ENCODE data around the gene PSMC6.
A peak's percentile ranks its signal among the peaks of the same experiment; 100 is the strongest.

The PSMC6 gene

GRCh38 chr14:52706724-52707706 lies at the start of gene PSMC6:
Gene PSMC6 (plus strand): TSS chr14:52707200. CDS start chr14:52707220, 20 bp downstream.
- peak; percentile 63 for DNase-seq

GRCh38 chr14:52660325-52660724 lies 46.7 kb upstream of the PSMC6 start:
- no peak for DNase-seq

GRCh38 chr14:52660832-52661231 lies 46.2 kb upstream of the PSMC6 start:
- no peak for DNase-seq

- DNase-seq, result no peak
These were observed 45.7 kb upstream of the PSMC6 start for GRCh38 chr14:52661314-52661713.

- no peak for DNase-seq
These were observed 43.1 kb upstream of the PSMC6 start for GRCh38 chr14:52663850-52664249.

- no peak for DNase-seq
These were observed 28.4 kb upstream of the PSMC6 start for GRCh38 chr14:52678591-52678990.

- DNase-seq, result no peak
These were observed 22.9 kb upstream of the PSMC6 start for GRCh38 chr14:52683985-52684520.

GRCh38 chr14:52686176-52686575 lies 20.8 kb upstream of the PSMC6 start:
- DNase-seq, result no peak

GRCh38 chr14:52690983-52691760 lies 15.8 kb upstream of the PSMC6 start:
- DNase-seq, result no peak

- no peak for DNase-seq
These were observed 14.6 kb upstream of the PSMC6 start for GRCh38 chr14:52692248-52692962.

- DNase-seq, result no peak
These were observed 14.0 kb upstream of the PSMC6 start for GRCh38 chr14:52693036-52693435.

GRCh38 chr14:52693532-52693931 lies 13.5 kb upstream of the PSMC6 start:
- DNase-seq, result no peak

- no peak for DNase-seq
These were observed 12.1 kb upstream of the PSMC6 start for GRCh38 chr14:52694761-52695480.

- DNase-seq, result peak; percentile 66
These were observed 11.4 kb upstream of the PSMC6 start, which contains the start of gene ERO1A for GRCh38 chr14:52695481-52696091. Gene ERO1A (minus strand): TSS chr14:52695558. CDS start chr14:52695481, 77 bp downstream.

- no peak for DNase-seq
These were observed 6.3 kb upstream of the PSMC6 start for GRCh38 chr14:52700701-52701172.

- DNase-seq, result no peak
These were observed 5.8 kb upstream of the PSMC6 start for GRCh38 chr14:52701223-52701622.

GRCh38 chr14:52703225-52703624 lies 3.8 kb upstream of the PSMC6 start:
- DNase-seq, result no peak

GRCh38 chr14:52703664-52704063 lies 3.3 kb upstream of the PSMC6 start:
- DNase-seq, result no peak

GRCh38 chr14:52706286-52706685 lies 714 bp upstream of the PSMC6 start:
- DNase-seq, result no peak

- DNase-seq, result no peak
These were observed 4.7 kb downstream of the PSMC6 start for GRCh38 chr14:52711666-52712065.

GRCh38 chr14:52716155-52716554 lies 9.2 kb downstream of the PSMC6 start:
- DNase-seq, result no peak
